ENCODE measurements around the gene CRB1.

CRB1 gene

GRCh38 chr1:197440715-197441114 lies 172.7 kb downstream of the CRB1 start:
- Histone ChIP-seq H3K4me1 (ENCODE audit: control insufficient read depth, insufficient read depth, low read length) (no peaks in the 10 kb centered on the region), H3K4me3 (ENCODE audit: low read depth, low read length) (no peak overlapping the region), H3K36me3 (ENCODE audit: control insufficient read depth in 2 of 2, insufficient read depth in 1 of 2, low read length in 2 of 2) (no peaks in the 10 kb centered on the region), H3K27ac (ENCODE audit: extremely low read depth, low read depth, low read length) (no peak overlapping the region), H3K9me3 (ENCODE audit: control insufficient read depth, insufficient read depth, low read depth, low read length) (no peaks in the 10 kb centered on the region)
- POLR2A ChIA-PET: no interaction called here
- CTCF ChIA-PET: no interaction called here
- TF ChIP-seq ZNF488 (tag by site-specific recombination; IDR thresholded peaks at IDR 0.05) (no peak), ZNF426 (tag by site-specific recombination; IDR thresholded peaks at IDR 0.05) (no peak), ZNF391 (tag by site-specific recombination; IDR thresholded peaks at IDR 0.05; ENCODE audit: borderline replicate concordance, low read depth) (no peak), ZNF221 (tag by site-specific recombination; IDR thresholded peaks at IDR 0.05; ENCODE audit: borderline replicate concordance) (no peak), ZNF837 (tag by site-specific recombination; IDR thresholded peaks at IDR 0.05) (no peak), YY1 (tag by site-specific recombination; IDR thresholded peaks at IDR 0.05) (no peak), ZNF148 (tag by site-specific recombination; IDR thresholded peaks at IDR 0.05; ENCODE audit: borderline replicate concordance) (no peak), ZBTB26 (tag by site-specific recombination; optimal IDR thresholded peaks at IDR 0.05) (no peak), ZNF777 (tag by site-specific recombination; IDR thresholded peaks at IDR 0.05; ENCODE audit: borderline replicate concordance) (no peak), ZNF658 (tag by site-specific recombination; IDR thresholded peaks at IDR 0.05) (no peak), HIC1 (tag by site-specific recombination; IDR thresholded peaks at IDR 0.05) (no peak), ZSCAN23 (tag by site-specific recombination; IDR thresholded peaks at IDR 0.05) (no peak), ZSCAN18 (tag by site-specific recombination; IDR thresholded peaks at IDR 0.05) (no peak), ZFP37 (tag by site-specific recombination; IDR thresholded peaks at IDR 0.05) (no peak), ZNF354C (tag by site-specific recombination; IDR thresholded peaks at IDR 0.05; ENCODE audit: borderline replicate concordance, low read depth) (no peak), GLIS1 (tag by site-specific recombination; IDR thresholded peaks at IDR 0.05) (no peak)

GRCh38 chr1:197441999-197442414 lies 174.0 kb downstream of the CRB1 start:
- no peaks in the 10 kb centered on the region for H3K36me3 ChIP-seq (ENCODE audit: control insufficient read depth in 2 of 2, insufficient read depth in 1 of 2, low read length in 2 of 2)
- H3K27ac ChIP-seq (ENCODE audit: extremely low read depth, low read depth, low read length): no peak overlapping the region
- no peak overlapping the region for H3K4me3 ChIP-seq (ENCODE audit: low read depth, low read length)
- no peaks in the 10 kb centered on the region for H3K9me3 ChIP-seq (ENCODE audit: control insufficient read depth, insufficient read depth, low read depth, low read length)
- POLR2A ChIA-PET: no interaction called here
- no peaks in the 10 kb centered on the region for H3K4me1 ChIP-seq (ENCODE audit: control insufficient read depth, insufficient read depth, low read length)
- CTCF ChIA-PET: interaction anchor here (0.7 kb wide), 1 partner anchor 307 kb away, joined by 3 read pairs; no protein-coding TSS in a partner anchor
- TF ChIP-seq ZNF792 (tag by site-specific recombination; IDR thresholded peaks at IDR 0.05) (no peak), ZNF248 (tag by site-specific recombination; IDR thresholded peaks at IDR 0.05) (no peak), ZNF843 (tag by site-specific recombination; IDR thresholded peaks at IDR 0.05) (no peak), ZNF138 (tag by site-specific recombination; IDR thresholded peaks at IDR 0.05; ENCODE audit: borderline replicate concordance) (no peak), KLF1 (tag by site-specific recombination; IDR thresholded peaks at IDR 0.05) (no peak), ZNF558 (tag by site-specific recombination; IDR thresholded peaks at IDR 0.05) (no peak), ZNF561 (tag by site-specific recombination; IDR thresholded peaks at IDR 0.05; ENCODE audit: borderline replicate concordance) (no peak), ZNF600 (tag by site-specific recombination; IDR thresholded peaks at IDR 0.05) (no peak), ZSCAN18 (tag by site-specific recombination; IDR thresholded peaks at IDR 0.05) (no peak)
